HUDEP-2 (cell line): ENCODE results near the gene TMED10.

Experiments
- DNase-seq, 76 experiments: peaks; one replicate each; lab custom pipeline; 2025; ENCODE audit not compliant: unreplicated experiment in 76 of 76; lab: John Stamatoyannopoulos, UW

The TMED10 gene

GRCh38 chr14:75092698-75093097 is 83.7 kb downstream of the TMED10 start:
- DNase-seq: no peak

- no peak for DNase-seq
Measured at GRCh38 chr14:75091251-75091650, 85.2 kb downstream of the TMED10 start.

- no peak for DNase-seq
Measured at GRCh38 chr14:75090353-75090752, 86.1 kb downstream of the TMED10 start.

DNA sequence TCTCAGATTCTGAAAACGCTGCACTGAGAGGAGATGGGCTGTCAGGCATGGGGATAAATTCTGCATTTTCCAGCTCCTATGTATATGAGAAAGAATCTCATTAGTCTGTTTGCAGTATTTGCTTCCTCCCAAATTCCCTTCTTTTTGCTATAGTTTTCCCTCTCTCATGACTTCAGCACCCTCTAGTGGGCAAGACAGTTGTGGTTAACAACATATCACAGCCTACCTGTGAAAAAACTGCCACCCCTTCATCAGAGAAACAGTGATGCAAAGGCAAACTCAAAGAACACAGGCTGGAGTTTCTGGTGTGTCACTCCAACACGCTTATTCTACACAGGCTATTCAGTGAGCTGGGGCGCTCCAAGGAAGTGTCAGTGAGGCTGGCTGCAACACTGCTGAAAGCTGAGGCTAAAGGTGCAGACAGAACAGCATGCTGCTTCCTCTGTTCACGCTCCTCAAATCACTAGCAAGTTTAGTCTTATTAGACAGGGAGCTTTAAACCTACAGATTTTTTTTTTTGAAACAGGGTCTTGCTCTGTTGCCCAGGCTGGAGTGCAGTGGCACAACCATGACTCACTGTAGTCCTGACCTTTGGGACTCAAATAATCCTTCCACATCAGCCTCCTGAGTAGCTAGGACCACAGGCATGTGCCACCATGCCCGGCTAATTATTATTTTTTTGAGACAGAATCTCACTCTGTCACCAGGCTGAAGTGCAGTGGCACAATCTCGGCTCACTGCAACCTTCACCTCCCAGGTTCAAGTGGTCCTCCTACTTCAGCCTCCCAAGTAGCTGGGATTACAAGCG is 87.6 kb downstream of the TMED10 start:
- DNase-seq: peak in 40 of 76 experiments; percentile 3 to 59 (median 26)

DNA sequence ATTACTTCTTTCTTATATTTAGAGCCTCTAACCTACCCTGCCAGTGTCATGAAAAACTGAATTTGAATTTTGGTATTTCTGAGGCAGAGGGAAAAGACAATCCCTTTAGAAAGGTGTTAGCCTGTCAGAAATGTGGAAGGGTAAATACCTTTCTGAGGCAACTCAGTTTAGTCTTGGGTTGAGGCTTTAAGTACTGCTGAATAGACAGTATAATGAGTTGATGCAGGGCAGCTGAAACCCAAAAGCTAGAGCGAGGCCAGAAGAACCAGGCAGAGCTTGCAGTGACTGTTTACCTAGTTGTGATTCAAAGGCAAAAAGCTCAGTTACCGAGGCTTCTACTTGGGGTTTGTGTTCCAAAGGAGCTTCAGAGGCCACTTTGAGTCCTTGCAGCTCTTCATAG is 88.3 kb downstream of the TMED10 start:
- DNase-seq: no peak

DNA sequence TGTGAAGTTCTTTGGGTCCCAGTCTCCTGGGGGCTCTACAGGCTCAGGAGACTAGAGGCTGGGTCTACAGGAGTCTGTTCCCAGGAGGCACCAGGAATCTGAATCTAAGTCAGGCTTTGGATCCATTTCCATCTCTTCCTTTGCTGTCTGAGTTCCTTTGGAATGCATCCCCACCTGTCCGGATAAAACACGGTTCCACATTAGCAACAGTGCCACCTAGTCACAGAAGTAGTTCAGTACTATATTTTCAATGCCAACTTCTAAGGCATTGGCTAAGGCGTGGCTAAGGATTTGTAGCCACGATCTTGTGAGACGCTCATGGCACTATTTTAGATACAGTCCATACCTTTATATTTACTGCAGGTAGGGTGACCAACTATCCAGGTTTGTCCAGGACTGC is 91.9 kb downstream of the TMED10 start:
- DNase-seq: no peak

GRCh38 chr14:75083271-75083670 is 93.1 kb downstream of the TMED10 start:
- no peak for DNase-seq

GRCh38 chr14:75081660-75082229 is 94.7 kb downstream of the TMED10 start:
- DNase-seq: no peak
